K562 (cell line): ENCODE data around the gene FAM174C. TPM values are rescaled to one million over a fixed set of nuclear protein-coding genes. Genes with fewer than 3 reads are reported as not detected.

Source experiments
- AFF1 ChIP-seq, 2 experiments: fragments of 450-650 bp; IDR thresholded peaks; 2 replicates each; pipeline ENCODE4 v1.6.1; 2018; ENCODE audit warnings: mild to moderate bottlenecking in 2 of 2, low read depth in 1 of 2; ENCODE audit not compliant: partially characterized antibody in 2 of 2
- CEBPZ ChIP-seq: fragments of 150-350 bp; IDR thresholded peaks from 2 replicates; pipeline ENCODE4 v1.6.1; 2014; ENCODE audit warnings: low read depth, mild to moderate bottlenecking, low read length, borderline replicate concordance
- EP400 ChIP-seq: fragments of 450-650 bp; IDR thresholded peaks from 2 replicates; pipeline ENCODE4 v1.6.1; 2017; ENCODE audit warnings: antibody characterized with exemption, mild to moderate bottlenecking, moderate library complexity
- FOXJ2 ChIP-seq: fragments of 200-800 bp; sonication (Bioruptor generic); IDR thresholded peaks from 2 replicates; pipeline ENCODE4 v1.6.1; 2016; ENCODE audit warnings: missing genetic modification characterization, missing compliant biosample characterization
- KDM2B ChIP-seq: fragments of 250-450 bp; sonication (Bioruptor Pico); IDR thresholded peaks from 2 replicates; pipeline ENCODE4 v1.8.0; 2021; ENCODE audit warnings: mild to moderate bottlenecking, moderate library complexity
- NBN ChIP-seq: fragments of 450-650 bp; IDR thresholded peaks from 2 replicates; pipeline ENCODE4 v1.6.1; 2016; ENCODE audit warnings: low read depth, mild to moderate bottlenecking
- RUNX1 ChIP-seq: sonication (generic); IDR thresholded peaks from 2 replicates; pipeline ENCODE4 v1.6.1; 2016; ENCODE audit warnings: antibody characterized with exemption, low read depth
- SREBF2 ChIP-seq: sonication (generic); formaldehyde crosslinking; IDR thresholded peaks from 2 replicates; pipeline ENCODE4 v1.4.0; 2020; ENCODE audit warnings: mild to moderate bottlenecking, missing genetic modification reagents
- ZFP36 ChIP-seq: fragments of 150-350 bp; IDR thresholded peaks from 2 replicates; pipeline ENCODE4 v1.6.1; 2018; ENCODE audit warnings: low read length, low read depth; ENCODE audit not compliant: partially characterized antibody
- ZFX ChIP-seq: sonication (generic); formaldehyde crosslinking; IDR thresholded peaks from 2 replicates; pipeline ENCODE4 v1.8.0; 2022; ENCODE audit warnings: mild to moderate bottlenecking, missing genetic modification reagents, moderate library complexity
- ZNF778 ChIP-seq: fragments of 450-650 bp; formaldehyde crosslinking; IDR thresholded peaks from 2 replicates; pipeline ENCODE4 v1.4.0; 2020; ENCODE audit warnings: mild to moderate bottlenecking, moderate library complexity
- polyA plus RNA-seq, 8 experiments: library from polyadenylated mRNA; depleted of rRNA in 4 of 8; stranded (reverse) in 5 of 8; unstranded in 3 of 8; fragments of >200 nt; fragmentation: Nextera tagmentation in 2 of 8; fragmentation: Illumina TruSeq in 1 of 8; extraction: Ambion mirVana in 2 of 8; extraction: Trizol in 1 of 8; gene quantifications; 2 replicates each; pipeline versions ENCODE4 v1.2.1 to v1.2.3, GENCODE V29; 2011 to 2014; ENCODE audit warnings: inconsistent platforms in 1 of 8, missing spikeins in 1 of 8
- total RNA-seq, 7 experiments: library from RNA; depleted of rRNA in 6 of 7; stranded (reverse); fragments of >200 nt in 6 of 7; fragmentation: Illumina TruSeq in 2 of 7; extraction: Trizol in 2 of 7; gene quantifications; 2 replicates each; pipeline versions ENCODE4 v1.2.1 to v1.2.3, GENCODE V29; 2011 to 2021; ENCODE audit warnings: low replicate concordance in 1 of 7
- TF ChIP-seq, protein P1 (sequence below): fragments of 450-650 bp; IDR thresholded peaks from 2 replicates; pipeline ENCODE4 v1.6.1; 2017; ENCODE audit warnings: antibody characterized with exemption
- TF ChIP-seq, protein P2 (sequence below): fragments of 450-650 bp; formaldehyde crosslinking; IDR thresholded peaks from 2 replicates; pipeline ENCODE4 v1.4.0; 2020; ENCODE audit warnings: mild to moderate bottlenecking

The FAM174C gene
- total and polyA plus RNA-seq, 9 of the 15 experiments (the other 6 are each of a cell fraction or from before 2014, with no cell fraction given): 0.66 to 89.6 (median 20.3) TPM

DNA sequence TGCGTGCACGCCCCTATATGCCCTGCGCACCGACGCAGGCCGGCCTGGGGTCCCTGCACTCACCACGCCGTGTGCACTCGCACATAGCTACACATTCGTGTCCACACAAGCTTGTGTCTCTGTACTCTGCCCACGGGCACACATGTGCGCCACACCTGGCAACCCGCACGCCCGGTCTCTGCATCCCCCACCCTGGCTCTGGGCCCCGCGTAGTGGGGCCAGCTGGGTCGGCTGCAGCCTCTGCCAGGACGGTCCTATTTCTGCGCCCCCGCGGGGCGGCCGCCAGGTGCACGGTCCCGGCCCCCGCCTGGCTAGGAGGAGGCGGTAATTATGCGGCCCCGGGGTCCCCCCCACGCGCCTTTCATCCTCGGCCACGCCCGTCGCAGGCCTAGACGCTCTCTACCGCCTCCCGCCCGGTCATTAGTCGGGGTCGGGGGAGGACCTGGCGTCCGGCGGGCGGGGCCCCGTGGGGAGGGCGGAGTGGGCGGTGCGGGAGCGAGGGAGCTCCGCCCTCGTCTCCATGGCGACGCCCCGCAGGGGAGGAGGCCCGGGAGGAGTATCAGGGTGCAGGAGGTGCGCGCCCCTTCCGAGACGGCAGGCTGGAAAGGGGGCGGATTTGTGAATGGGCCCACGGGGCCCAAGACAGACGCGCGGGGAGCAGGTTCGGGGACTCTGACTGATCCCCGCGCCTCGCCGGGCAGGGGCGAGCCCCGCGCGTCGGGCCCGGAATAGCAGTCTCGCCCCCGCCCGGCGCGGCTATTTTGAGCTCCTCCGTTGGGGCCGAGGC, 9.0 kb upstream of the FAM174C start (continued):
- TF ChIP-seq CEBPZ (no peak), NBN (no peak), FOXJ2 (no peak), EP400 (no peak; the same call in 1 of the 2 replicates), SREBF2 (no peak), RUNX1 (no peak), ZFX (CRISPR knock-in tag) (peak; percentile 48; the same call in 1 of the 2 replicates), ZFP36 (no peak), KDM2B (no peak), ZNF778 (no peak), AFF1 (IDR thresholded peaks at IDR 0.05; ENCODE audit: low read depth in 1 of 2, partially characterized antibody in 2 of 2) (no peak)
- TF ChIP-seq, protein P1, sequence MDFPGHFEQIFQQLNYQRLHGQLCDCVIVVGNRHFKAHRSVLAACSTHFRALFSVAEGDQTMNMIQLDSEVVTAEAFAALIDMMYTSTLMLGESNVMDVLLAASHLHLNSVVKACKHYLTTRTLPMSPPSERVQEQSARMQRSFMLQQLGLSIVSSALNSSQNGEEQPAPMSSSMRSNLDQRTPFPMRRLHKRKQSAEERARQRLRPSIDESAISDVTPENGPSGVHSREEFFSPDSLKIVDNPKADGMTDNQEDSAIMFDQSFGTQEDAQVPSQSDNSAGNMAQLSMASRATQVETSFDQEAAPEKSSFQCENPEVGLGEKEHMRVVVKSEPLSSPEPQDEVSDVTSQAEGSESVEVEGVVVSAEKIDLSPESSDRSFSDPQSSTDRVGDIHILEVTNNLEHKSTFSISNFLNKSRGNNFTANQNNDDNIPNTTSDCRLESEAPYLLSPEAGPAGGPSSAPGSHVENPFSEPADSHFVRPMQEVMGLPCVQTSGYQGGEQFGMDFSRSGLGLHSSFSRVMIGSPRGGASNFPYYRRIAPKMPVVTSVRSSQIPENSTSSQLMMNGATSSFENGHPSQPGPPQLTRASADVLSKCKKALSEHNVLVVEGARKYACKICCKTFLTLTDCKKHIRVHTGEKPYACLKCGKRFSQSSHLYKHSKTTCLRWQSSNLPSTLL: no peak
- TF ChIP-seq, protein P2, sequence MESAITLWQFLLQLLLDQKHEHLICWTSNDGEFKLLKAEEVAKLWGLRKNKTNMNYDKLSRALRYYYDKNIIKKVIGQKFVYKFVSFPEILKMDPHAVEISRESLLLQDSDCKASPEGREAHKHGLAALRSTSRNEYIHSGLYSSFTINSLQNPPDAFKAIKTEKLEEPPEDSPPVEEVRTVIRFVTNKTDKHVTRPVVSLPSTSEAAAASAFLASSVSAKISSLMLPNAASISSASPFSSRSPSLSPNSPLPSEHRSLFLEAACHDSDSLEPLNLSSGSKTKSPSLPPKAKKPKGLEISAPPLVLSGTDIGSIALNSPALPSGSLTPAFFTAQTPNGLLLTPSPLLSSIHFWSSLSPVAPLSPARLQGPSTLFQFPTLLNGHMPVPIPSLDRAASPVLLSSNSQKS: no peak
